Lung (tissue), 12 donors: ENCODE data around the gene HTT. TPM values are rescaled to one million over a fixed set of nuclear protein-coding genes. Genes with fewer than 3 reads are reported as not detected.
A peak's percentile ranks its signal among the peaks of the same experiment; 100 is the strongest.

Source experiments
- ATAC-seq: fragments of 200-7000 bp; cut with Tn5 transposase; one replicate; pipeline ENCODE4 v1.9.1; 2020; ENCODE audit warnings: moderate number of reproducible peaks; ENCODE audit not compliant: insufficient read depth, low FRiP score
- DNase-seq, 3 donors: peaks; one replicate each; pipeline ENCODE4 v3.0.0-alpha.2; 2013 to 2017
- H3K27ac ChIP-seq, 2 donors: one replicate each; pipeline ENCODE4 v1.5.1; 2013; ENCODE audit warnings: mild to moderate bottlenecking in 2 of 2, moderate library complexity in 2 of 2, control low read depth in 1 of 2, inconsistent platforms in 1 of 2, low read depth in 1 of 2, low read length in 1 of 2
- H3K27me3 ChIP-seq, 3 donors: one replicate each; pipeline ENCODE4 v1.5.1; 2013; ENCODE audit warnings: low read length in 2 of 3; ENCODE audit not compliant: control insufficient read depth in 3 of 3, insufficient read depth in 3 of 3
- H3K36me3 ChIP-seq, 4 donors: one replicate each; pipeline ENCODE4 v1.5.1; 2013; ENCODE audit warnings: low read length in 4 of 4, mild to moderate bottlenecking in 1 of 4, moderate library complexity in 1 of 4; ENCODE audit not compliant: control insufficient read depth in 4 of 4, insufficient read depth in 4 of 4
- H3K4me1 ChIP-seq, 5 donors: one replicate each; pipeline ENCODE4 v1.5.1; 2013; ENCODE audit warnings: low read length in 5 of 5, mild to moderate bottlenecking in 2 of 5, moderate library complexity in 1 of 5; ENCODE audit not compliant: control insufficient read depth in 5 of 5, insufficient read depth in 5 of 5
- H3K4me3 ChIP-seq: one replicate; pipeline ENCODE4 v1.5.1; 2013; ENCODE audit warnings: mild to moderate bottlenecking, control low read depth, moderate library complexity
- H3K9ac ChIP-seq, 2 donors: one replicate each; pipeline ENCODE4 v1.5.1; 2013; ENCODE audit warnings: low read length in 2 of 2, control low read depth in 1 of 2; ENCODE audit not compliant: insufficient read depth in 1 of 2
- H3K9me3 ChIP-seq, 4 donors: one replicate each; pipeline ENCODE4 v1.5.1; 2013; ENCODE audit warnings: low read length in 3 of 4, mild to moderate bottlenecking in 1 of 4, moderate library complexity in 1 of 4; ENCODE audit not compliant: control insufficient read depth in 4 of 4, insufficient read depth in 3 of 4
- WGBS, 2 donors: extraction: QIAGEN DNeasy Blood & Tissue Kit; methylation state at CpG; one replicate each; pipeline ENCODE4 v1.1.7; 2013; 5-methylcytosine and 5-hydroxymethylcytosine counted together
- polyA plus RNA-seq, 2 donors: library from polyadenylated mRNA; stranded (reverse); fragments of 200-250 nt; gene quantifications; one replicate each; pipeline ENCODE4 v1.2.1, GENCODE V29; 2013
- total RNA-seq, 2 donors: library from RNA; depleted of rRNA in 1 of 2; stranded (reverse); fragments of >200 nt in 1 of 2; gene quantifications; one replicate each; pipeline ENCODE4 v1.2.1, GENCODE V29; 2014 to 2021
- TF ChIP-seq, protein P1 (sequence below): IDR thresholded peaks from 2 replicates; pipeline ENCODE4 v1.5.1; 2012; ENCODE audit warnings: mild to moderate bottlenecking; ENCODE audit errors: control extremely low read depth, extremely low read depth
- donor health status: control.
- donor health status: control.
- donor health status: Bipolar disorder and iron deficiency.
- donor health status: healthy.
- donor health status: DM: yes; HTN: yes; CAD: no.

The HTT gene
- total and polyA plus RNA-seq, 4 donors = 17.0 to 109 (median 48.4) TPM

- WGBS, 2 donors = 96 to 99% methylated on average over 14 of the region's 14 CpGs
- H3K27me3 ChIP-seq = no peaks in the 10 kb centered on the region
- TF ChIP-seq, protein P1, sequence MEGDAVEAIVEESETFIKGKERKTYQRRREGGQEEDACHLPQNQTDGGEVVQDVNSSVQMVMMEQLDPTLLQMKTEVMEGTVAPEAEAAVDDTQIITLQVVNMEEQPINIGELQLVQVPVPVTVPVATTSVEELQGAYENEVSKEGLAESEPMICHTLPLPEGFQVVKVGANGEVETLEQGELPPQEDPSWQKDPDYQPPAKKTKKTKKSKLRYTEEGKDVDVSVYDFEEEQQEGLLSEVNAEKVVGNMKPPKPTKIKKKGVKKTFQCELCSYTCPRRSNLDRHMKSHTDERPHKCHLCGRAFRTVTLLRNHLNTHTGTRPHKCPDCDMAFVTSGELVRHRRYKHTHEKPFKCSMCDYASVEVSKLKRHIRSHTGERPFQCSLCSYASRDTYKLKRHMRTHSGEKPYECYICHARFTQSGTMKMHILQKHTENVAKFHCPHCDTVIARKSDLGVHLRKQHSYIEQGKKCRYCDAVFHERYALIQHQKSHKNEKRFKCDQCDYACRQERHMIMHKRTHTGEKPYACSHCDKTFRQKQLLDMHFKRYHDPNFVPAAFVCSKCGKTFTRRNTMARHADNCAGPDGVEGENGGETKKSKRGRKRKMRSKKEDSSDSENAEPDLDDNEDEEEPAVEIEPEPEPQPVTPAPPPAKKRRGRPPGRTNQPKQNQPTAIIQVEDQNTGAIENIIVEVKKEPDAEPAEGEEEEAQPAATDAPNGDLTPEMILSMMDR = no peak
- H3K36me3 ChIP-seq = peaks cover 18 to 46% (median 42%) of the 10 kb centered on the region in 4 donors
- no peak for DNase-seq
- H3K9me3 ChIP-seq = no peaks in the 10 kb centered on the region
- no peak overlapping the region for H3K9ac ChIP-seq
- no peak for ATAC-seq
- H3K4me1 ChIP-seq = peaks cover 0 to 16% (median 8%) of the 10 kb centered on the region in 5 donors
- H3K4me3 ChIP-seq = no peak overlapping the region
- peak overlapping the region in 1 of 2 donors; percentile 13 for H3K27ac ChIP-seq
Measured at GRCh38 chr4:3208826-3209225, 134.3 kb downstream of the HTT start.

DNA sequence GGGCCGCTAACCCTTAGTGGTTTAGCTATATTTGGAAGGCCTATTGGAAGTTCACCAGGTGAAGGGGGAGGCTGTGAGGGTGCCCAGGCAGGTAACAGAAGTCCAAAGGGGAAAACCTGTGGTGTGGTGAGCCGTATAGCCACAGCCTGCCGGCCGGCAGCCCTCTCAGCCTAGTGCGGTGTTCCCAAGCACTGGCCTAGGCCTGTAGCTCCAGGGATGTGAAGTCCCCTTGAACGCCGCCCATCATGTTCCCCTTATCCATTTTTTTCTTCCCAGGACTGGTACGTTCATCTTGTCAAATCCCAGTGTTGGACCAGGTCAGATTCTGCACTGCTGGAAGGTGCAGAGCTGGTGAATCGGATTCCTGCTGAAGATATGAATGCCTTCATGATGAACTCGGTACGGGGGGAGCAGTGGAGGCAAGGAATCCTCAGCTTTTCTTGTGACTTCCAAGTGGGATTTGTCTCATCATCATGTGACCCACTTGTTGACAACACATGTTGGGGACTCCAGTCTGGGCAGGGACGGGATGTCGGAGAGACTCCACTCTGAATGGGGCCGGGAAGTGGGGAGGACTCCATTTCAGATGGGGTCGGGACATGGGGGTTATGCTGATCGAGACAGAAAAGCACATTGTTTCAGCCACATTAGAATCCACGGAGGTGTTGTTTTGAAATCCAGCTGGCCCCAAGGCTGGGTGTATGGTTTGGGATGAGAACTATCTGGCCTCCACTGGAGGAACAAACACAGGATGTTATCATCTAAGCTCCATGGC, 135.3 kb downstream of the HTT start:
- H3K9ac ChIP-seq = no peak overlapping the region
- H3K27ac ChIP-seq = no peak overlapping the region
- H3K4me3 ChIP-seq = no peak overlapping the region
- DNase-seq (no peak), ATAC-seq (no peak)
- no peaks in the 10 kb centered on the region for H3K9me3 ChIP-seq
- TF ChIP-seq, protein P1 = no peak
- 95 to 96% methylated on average over 17 of the region's 17 CpGs for WGBS, 2 donors
- H3K27me3 ChIP-seq = no peaks in the 10 kb centered on the region
- H3K4me1 ChIP-seq = peaks cover 0 to 7% (median 5%) of the 10 kb centered on the region in 5 donors
- peaks cover 18 to 48% (median 46%) of the 10 kb centered on the region in 4 donors for H3K36me3 ChIP-seq

DNA sequence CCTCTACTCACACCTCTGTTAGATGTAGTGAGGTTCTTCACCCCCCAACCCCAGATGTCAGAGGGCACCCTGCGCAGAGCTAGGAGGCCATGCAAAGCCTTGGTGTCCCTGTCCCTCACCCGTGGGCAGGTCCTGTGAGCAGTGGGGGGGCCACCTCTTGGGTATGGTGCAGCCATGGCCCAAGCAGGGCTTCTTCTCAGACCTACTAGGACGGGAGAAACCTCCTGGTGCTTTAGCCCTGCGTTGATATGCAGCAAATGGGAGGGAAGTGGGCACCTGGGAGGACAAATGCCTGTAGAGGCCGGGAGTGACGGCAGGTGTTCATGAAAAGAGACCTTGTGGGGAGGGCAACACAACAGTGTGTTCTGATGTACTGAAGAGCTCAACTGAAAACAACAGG, 136.0 kb downstream of the HTT start:
- H3K4me1 ChIP-seq = peaks cover 0 to 6% (median 5%) of the 10 kb centered on the region in 5 donors
- ATAC-seq (no peak), DNase-seq (no peak)
- peaks cover 18 to 54% (median 51%) of the 10 kb centered on the region in 4 donors for H3K36me3 ChIP-seq
- no peak overlapping the region for H3K27ac ChIP-seq
- no peaks in the 10 kb centered on the region for H3K27me3 ChIP-seq
- H3K9ac ChIP-seq = no peak overlapping the region
- no peak overlapping the region for H3K4me3 ChIP-seq
- H3K9me3 ChIP-seq = no peaks in the 10 kb centered on the region
- 95 to 99% methylated on average over 6 of the region's 6 CpGs for WGBS, 2 donors
- TF ChIP-seq, protein P1 = no peak
